ENCODE results near the gene DPP7. TPM values are rescaled to one million over a fixed set of nuclear protein-coding genes. Genes with fewer than 3 reads are reported as not detected.

Gene DPP7
- total RNA-seq, 1 donor from 2014 or later, result 365 TPM

GRCh38 chr9:137077010-137077747 is 37.4 kb downstream of the DPP7 start, which contains the start of gene UAP1L1:
Gene UAP1L1, plus strand, starts transcription at chr9:137077517. Its CDS starts 16 bp downstream, at chr9:137077533.
- no peaks in the 10 kb centered on the region for H3K27me3 Mint-ChIP-seq
- peaks cover 3% of the 10 kb centered on the region for H3K4me1 Mint-ChIP-seq
- peak; percentile 91 for DNase-seq
- H3K4me3 Mint-ChIP-seq, result peak within 1 kb of the TSS; percentile 78
- intact Hi-C loops (cut with micrococcal nuclease), result loop anchor here (1.0 kb wide), 1 partner anchor 9 kb away; the partner anchor contains the start of gene MAN1B1
- no peaks in the 10 kb centered on the region for H3K9me3 Mint-ChIP-seq
- peaks cover 8% of the 10 kb centered on the region for H3K36me3 Mint-ChIP-seq (ENCODE audit: low read depth)
- H3K27ac Mint-ChIP-seq, result peak within 1 kb of the TSS; percentile 66

- intact Hi-C loops (cut with micrococcal nuclease), result loop anchor here (1.0 kb wide), 1 partner anchor 10 kb away; the partner anchor contains the start of gene MAN1B1
- Mint-ChIP-seq H3K4me3 (peak overlapping the region; percentile 73), H3K4me1 (peaks cover 5% of the 10 kb centered on the region), H3K36me3 (ENCODE audit: low read depth) (peaks cover 4% of the 10 kb centered on the region), H3K9me3 (no peaks in the 10 kb centered on the region), H3K27ac (peak overlapping the region; percentile 29), H3K27me3 (no peaks in the 10 kb centered on the region)
- no peak for DNase-seq
These were observed 37.9 kb downstream of the DPP7 start for GRCh38 chr9:137076636-137077009.

GRCh38 chr9:137075275-137075775 is 39.2 kb downstream of the DPP7 start:
- intact Hi-C loops (cut with micrococcal nuclease), result no loop called here
- Mint-ChIP-seq H3K27ac (no peak overlapping the region), H3K36me3 (ENCODE audit: low read depth) (peaks cover 3% of the 10 kb centered on the region), H3K4me1 (peaks cover 14% of the 10 kb centered on the region), H3K9me3 (no peaks in the 10 kb centered on the region), H3K4me3 (no peak overlapping the region), H3K27me3 (no peaks in the 10 kb centered on the region)
- no peak for DNase-seq

GRCh38 chr9:137074657-137075274 is 39.8 kb downstream of the DPP7 start:
- no peak overlapping the region for H3K4me3 Mint-ChIP-seq
- peaks cover 11% of the 10 kb centered on the region for H3K4me1 Mint-ChIP-seq
- DNase-seq, result no peak
- H3K9me3 Mint-ChIP-seq, result no peaks in the 10 kb centered on the region
- intact Hi-C loops (cut with micrococcal nuclease), result no loop called here
- H3K27ac Mint-ChIP-seq, result no peak overlapping the region
- peaks cover 1% of the 10 kb centered on the region for H3K36me3 Mint-ChIP-seq (ENCODE audit: low read depth)
- no peaks in the 10 kb centered on the region for H3K27me3 Mint-ChIP-seq

- H3K36me3 Mint-ChIP-seq (ENCODE audit: low read depth), result no peaks in the 10 kb centered on the region
- DNase-seq, result no peak
- H3K4me1 Mint-ChIP-seq, result peaks cover 11% of the 10 kb centered on the region
- intact Hi-C loops (cut with micrococcal nuclease), result no loop called here
- no peaks in the 10 kb centered on the region for H3K9me3 Mint-ChIP-seq
- no peak overlapping the region for H3K4me3 Mint-ChIP-seq
- H3K27me3 Mint-ChIP-seq, result no peaks in the 10 kb centered on the region
- no peak overlapping the region for H3K27ac Mint-ChIP-seq
These were observed 40.5 kb downstream of the DPP7 start for GRCh38 chr9:137073992-137074399.

- Mint-ChIP-seq H3K4me1 (peaks cover 20% of the 10 kb centered on the region), H3K27ac (peak overlapping the region; percentile 68), H3K36me3 (ENCODE audit: low read depth) (peaks cover 5% of the 10 kb centered on the region), H3K27me3 (no peaks in the 10 kb centered on the region), H3K4me3 (peak overlapping the region; percentile 80), H3K9me3 (no peaks in the 10 kb centered on the region)
- DNase-seq, result no peak
- intact Hi-C loops (cut with micrococcal nuclease), result loop anchor here (2.0 kb wide), 1 partner anchor 16 kb away; the partner anchor contains the start of gene MAN1B1
These were observed 43.3 kb downstream of the DPP7 start for GRCh38 chr9:137071282-137071681.

GRCh38 chr9:137070906-137071275 is 43.6 kb downstream of the DPP7 start:
- intact Hi-C loops (cut with micrococcal nuclease), result loop anchor here (2.0 kb wide), 1 partner anchor 16 kb away; the partner anchor contains the start of gene MAN1B1
- no peaks in the 10 kb centered on the region for H3K9me3 Mint-ChIP-seq
- peak overlapping the region; percentile 80 for H3K4me3 Mint-ChIP-seq
- peak overlapping the region; percentile 68 for H3K27ac Mint-ChIP-seq
- peaks cover 20% of the 10 kb centered on the region for H3K4me1 Mint-ChIP-seq
- H3K36me3 Mint-ChIP-seq (ENCODE audit: low read depth), result peaks cover 5% of the 10 kb centered on the region
- no peaks in the 10 kb centered on the region for H3K27me3 Mint-ChIP-seq
- no peak for DNase-seq

GRCh38 chr9:137070201-137070905 is 44.2 kb downstream of the DPP7 start, which contains the start of gene SAPCD2:
Gene SAPCD2, minus strand, starts transcription at chr9:137070557. Its CDS starts 97 bp downstream, at chr9:137070460.
- peak; percentile 96 for DNase-seq
- H3K4me1 Mint-ChIP-seq, result peaks cover 20% of the 10 kb centered on the region
- H3K36me3 Mint-ChIP-seq (ENCODE audit: low read depth), result peaks cover 5% of the 10 kb centered on the region
- H3K27ac Mint-ChIP-seq, result peak within 1 kb of the TSS; percentile 68
- H3K27me3 Mint-ChIP-seq, result no peaks in the 10 kb centered on the region
- no peaks in the 10 kb centered on the region for H3K9me3 Mint-ChIP-seq
- intact Hi-C loops (cut with micrococcal nuclease), result loop anchor here (2.0 kb wide), 1 partner anchor 16 kb away; the partner anchor contains the start of gene MAN1B1
- H3K4me3 Mint-ChIP-seq, result peak within 1 kb of the TSS; percentile 80

GRCh38 chr9:137069508-137070091 is 44.9 kb downstream of the DPP7 start:
- intact Hi-C loops (cut with micrococcal nuclease), result loop anchor here (2.0 kb wide), 1 partner anchor 17 kb away; the partner anchor contains the start of gene MAN1B1
- H3K27me3 Mint-ChIP-seq, result no peaks in the 10 kb centered on the region
- peak overlapping the region; percentile 74 for H3K4me3 Mint-ChIP-seq
- H3K9me3 Mint-ChIP-seq, result no peaks in the 10 kb centered on the region
- no peak overlapping the region for H3K27ac Mint-ChIP-seq
- peaks cover 20% of the 10 kb centered on the region for H3K4me1 Mint-ChIP-seq
- H3K36me3 Mint-ChIP-seq (ENCODE audit: low read depth), result peaks cover 5% of the 10 kb centered on the region
- DNase-seq, result peak; percentile 74

- no peak for DNase-seq
- intact Hi-C loops (cut with micrococcal nuclease), result no loop called here
- Mint-ChIP-seq H3K27ac (no peak overlapping the region), H3K4me1 (peaks cover 23% of the 10 kb centered on the region), H3K9me3 (no peaks in the 10 kb centered on the region), H3K36me3 (ENCODE audit: low read depth) (peaks cover 8% of the 10 kb centered on the region), H3K4me3 (peak overlapping the region; percentile 74), H3K27me3 (no peaks in the 10 kb centered on the region)
These were observed 45.7 kb downstream of the DPP7 start for GRCh38 chr9:137068539-137069507.

- peak overlapping the region; percentile 64 for H3K27ac Mint-ChIP-seq
- H3K9me3 Mint-ChIP-seq, result no peaks in the 10 kb centered on the region
- peaks cover 23% of the 10 kb centered on the region for H3K4me1 Mint-ChIP-seq
- peak; percentile 96 for DNase-seq
- H3K4me3 Mint-ChIP-seq, result peak overlapping the region; percentile 76
- peaks cover 8% of the 10 kb centered on the region for H3K36me3 Mint-ChIP-seq (ENCODE audit: low read depth)
- H3K27me3 Mint-ChIP-seq, result no peaks in the 10 kb centered on the region
- intact Hi-C loops (cut with micrococcal nuclease), result loop anchor here (1.0 kb wide), 1 partner anchor 22 kb away; the partner anchor contains the start of gene NPDC1
These were observed 46.5 kb downstream of the DPP7 start for GRCh38 chr9:137067860-137068538.

All from activated CD4-positive, alpha-beta T cell treated with anti-CD3 and anti-CD28 coated beads, Interleukin-2, amount 10 ng/mL, durations not matched to agents 24 days and 14 days (primary cell).